Mononuclear cell (primary cell): ENCODE data around the gene DMRTC1. TPM values are rescaled to one million over a fixed set of nuclear protein-coding genes. Genes with fewer than 3 reads are reported as not detected.
"Not testable (repeated sequence)": the region's sequence is repeated elsewhere in the genome, so short reads cannot be mapped to it uniquely, and the experiment has no call there.

Experiments
- H3K27me3 ChIP-seq: 2 replicates; pipeline ENCODE4 v1.6.0; 2011; ENCODE audit warnings: low read length, control low read depth; ENCODE audit not compliant: insufficient read depth
- H3K4me1 ChIP-seq: 2 replicates; pipeline ENCODE4 v1.5.1; 2011; ENCODE audit warnings: mild to moderate bottlenecking, low read length, control low read depth; ENCODE audit not compliant: insufficient read depth
- H3K4me3 ChIP-seq: 2 replicates; pipeline ENCODE4 v1.5.1; 2011; ENCODE audit warnings: mild to moderate bottlenecking, low read length, moderate library complexity
- H3K9me3 ChIP-seq: 2 replicates; pipeline ENCODE4 v1.5.1; 2011; ENCODE audit warnings: low read depth, mild to moderate bottlenecking, control low read depth, low read length
- total RNA-seq: library from RNA; depleted of rRNA; stranded (reverse); fragments of >200 nt; gene quantifications from one replicate; pipeline ENCODE4 v1.2.3, GENCODE V29; 2012

DMRTC1 gene
- total RNA-seq, 1 donor = not detected

- H3K4me3 ChIP-seq, H3K9me3 ChIP-seq, H3K4me1 ChIP-seq, H3K27me3 ChIP-seq: not testable (repeated sequence)
These were observed 112.9 kb downstream of the DMRTC1 start for GRCh38 chrX:72830701-72831100.

Other genes starting within 250 kb of the DMRTC1 start
- gene PHKA1, start 229.5 kb downstream of the DMRTC1 start, total RNA-seq = 0.21 TPM
- 0.42 TPM for gene DMRTC1B, start 166.9 kb downstream of the DMRTC1 start, total RNA-seq
- gene FAM236B, start 161.2 kb downstream of the DMRTC1 start, total RNA-seq = not detected
- gene FAM236D, start 135.6 kb downstream of the DMRTC1 start, total RNA-seq = not detected
- gene FAM236C, start 31.2 kb downstream of the DMRTC1 start, total RNA-seq = not detected
- gene FAM236A, start 5.6 kb downstream of the DMRTC1 start, total RNA-seq = not detected
- not detected for gene PABPC1L2B, start 59.1 kb upstream of the DMRTC1 start, total RNA-seq
- gene PABPC1L2A, start 135.7 kb upstream of the DMRTC1 start, total RNA-seq = not detected